GM12865 (cell line): ENCODE data around the gene CEP70.

ENCODE experiments used
- DNase-seq: peaks from one replicate; pipeline ENCODE4 v3.0.0; 2010; ENCODE audit warnings: low read depth
- H3K4me3 ChIP-seq: 2 replicates; pipeline ENCODE4 v1.5.1; 2011; ENCODE audit warnings: mild to moderate bottlenecking, low read depth, low read length, control low read depth
- TF ChIP-seq, protein P1 (sequence below): IDR thresholded peaks from 2 replicates; pipeline ENCODE4 v1.5.1; 2011; ENCODE audit warnings: low read length, control low read depth, low read depth, inconsistent platforms; ENCODE audit not compliant: insufficient read depth; ENCODE audit errors: missing control alignments

CEP70 gene

DNA sequence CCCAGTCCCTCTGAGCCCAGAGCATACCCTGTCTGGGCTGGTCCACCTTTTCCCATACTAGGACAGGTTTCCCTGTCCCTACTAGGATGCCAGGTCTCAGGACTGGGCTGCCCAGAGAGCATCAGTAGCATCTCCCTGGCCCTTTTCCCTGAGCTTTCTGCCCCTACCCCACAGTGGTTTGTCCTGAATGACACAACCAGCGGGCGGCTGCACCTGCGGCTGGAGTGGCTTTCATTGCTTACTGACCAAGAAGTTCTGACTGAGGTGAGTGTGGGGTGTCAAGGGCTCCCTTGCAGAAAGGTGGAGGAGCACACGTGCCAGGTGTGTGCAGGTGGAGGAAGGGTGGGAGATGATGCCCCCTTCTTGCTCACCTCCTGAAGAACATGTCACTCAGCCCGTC is 126.1 kb downstream of the CEP70 start:
- no peak for DNase-seq
- no peak overlapping the region for H3K4me3 ChIP-seq
- TF ChIP-seq, protein P1, sequence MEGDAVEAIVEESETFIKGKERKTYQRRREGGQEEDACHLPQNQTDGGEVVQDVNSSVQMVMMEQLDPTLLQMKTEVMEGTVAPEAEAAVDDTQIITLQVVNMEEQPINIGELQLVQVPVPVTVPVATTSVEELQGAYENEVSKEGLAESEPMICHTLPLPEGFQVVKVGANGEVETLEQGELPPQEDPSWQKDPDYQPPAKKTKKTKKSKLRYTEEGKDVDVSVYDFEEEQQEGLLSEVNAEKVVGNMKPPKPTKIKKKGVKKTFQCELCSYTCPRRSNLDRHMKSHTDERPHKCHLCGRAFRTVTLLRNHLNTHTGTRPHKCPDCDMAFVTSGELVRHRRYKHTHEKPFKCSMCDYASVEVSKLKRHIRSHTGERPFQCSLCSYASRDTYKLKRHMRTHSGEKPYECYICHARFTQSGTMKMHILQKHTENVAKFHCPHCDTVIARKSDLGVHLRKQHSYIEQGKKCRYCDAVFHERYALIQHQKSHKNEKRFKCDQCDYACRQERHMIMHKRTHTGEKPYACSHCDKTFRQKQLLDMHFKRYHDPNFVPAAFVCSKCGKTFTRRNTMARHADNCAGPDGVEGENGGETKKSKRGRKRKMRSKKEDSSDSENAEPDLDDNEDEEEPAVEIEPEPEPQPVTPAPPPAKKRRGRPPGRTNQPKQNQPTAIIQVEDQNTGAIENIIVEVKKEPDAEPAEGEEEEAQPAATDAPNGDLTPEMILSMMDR: no peak

DNA sequence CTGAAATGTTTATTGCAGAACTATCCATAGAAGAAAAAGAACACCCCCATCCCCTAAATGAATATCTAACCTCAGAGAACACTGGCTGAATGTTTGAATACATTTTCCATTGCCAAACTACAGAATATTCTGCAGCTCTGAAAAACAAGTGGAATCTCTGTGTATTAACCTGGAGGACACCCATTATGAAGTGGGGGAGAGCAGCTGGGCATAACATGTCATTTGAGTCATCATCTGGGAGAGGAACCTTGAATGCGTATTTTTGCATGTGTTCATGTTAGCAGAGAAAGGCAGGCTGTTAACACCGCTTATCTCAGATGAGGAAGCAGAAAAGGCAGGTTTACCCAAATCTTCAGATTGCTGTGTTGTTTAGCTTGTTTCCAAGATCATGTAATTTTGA is 128.1 kb downstream of the CEP70 start:
- DNase-seq: no peak
- H3K4me3 ChIP-seq: no peak overlapping the region
- TF ChIP-seq, protein P1: no peak

DNA sequence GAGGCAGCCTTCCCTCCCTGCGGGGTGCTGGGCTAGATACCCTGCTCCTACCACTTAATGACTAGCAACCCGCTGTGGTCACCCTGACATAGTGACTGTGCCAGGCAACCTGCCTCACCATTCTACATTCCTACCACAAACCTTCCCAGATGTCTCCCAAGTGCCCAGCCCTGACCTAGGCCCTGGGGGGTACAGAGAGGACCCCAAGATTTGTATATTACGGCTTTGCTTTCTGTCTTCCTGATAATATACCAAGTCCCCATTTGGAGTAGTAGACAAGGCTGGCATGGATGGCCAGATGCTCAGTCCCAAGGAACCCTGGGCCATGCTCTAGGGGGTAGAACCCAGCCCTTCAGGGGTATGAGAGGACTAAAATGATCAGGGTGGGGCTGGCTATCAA is 128.6 kb downstream of the CEP70 start:
- TF ChIP-seq, protein P1: no peak
- no peak overlapping the region for H3K4me3 ChIP-seq
- DNase-seq: no peak

DNA sequence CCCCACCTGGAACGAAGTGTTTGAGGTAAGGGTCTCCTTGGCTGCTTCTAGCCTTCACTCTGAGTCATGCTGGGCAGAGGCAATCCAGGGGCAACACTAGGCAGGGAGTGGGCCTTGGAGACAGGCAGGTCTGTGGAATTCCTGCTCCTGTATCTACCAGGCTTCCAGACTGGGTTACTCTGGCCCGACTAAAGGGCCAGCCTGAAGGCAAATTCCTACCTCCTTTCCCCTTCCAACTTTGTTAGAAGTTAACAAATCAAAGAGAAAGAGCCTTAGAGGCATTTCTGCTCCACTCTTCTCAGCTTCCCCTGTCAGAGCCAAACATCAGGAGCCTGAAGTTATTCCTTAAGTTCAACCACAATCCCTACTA is 129.6 kb downstream of the CEP70 start:
- H3K4me3 ChIP-seq: no peak overlapping the region
- DNase-seq: no peak
- TF ChIP-seq, protein P1: no peak

DNA sequence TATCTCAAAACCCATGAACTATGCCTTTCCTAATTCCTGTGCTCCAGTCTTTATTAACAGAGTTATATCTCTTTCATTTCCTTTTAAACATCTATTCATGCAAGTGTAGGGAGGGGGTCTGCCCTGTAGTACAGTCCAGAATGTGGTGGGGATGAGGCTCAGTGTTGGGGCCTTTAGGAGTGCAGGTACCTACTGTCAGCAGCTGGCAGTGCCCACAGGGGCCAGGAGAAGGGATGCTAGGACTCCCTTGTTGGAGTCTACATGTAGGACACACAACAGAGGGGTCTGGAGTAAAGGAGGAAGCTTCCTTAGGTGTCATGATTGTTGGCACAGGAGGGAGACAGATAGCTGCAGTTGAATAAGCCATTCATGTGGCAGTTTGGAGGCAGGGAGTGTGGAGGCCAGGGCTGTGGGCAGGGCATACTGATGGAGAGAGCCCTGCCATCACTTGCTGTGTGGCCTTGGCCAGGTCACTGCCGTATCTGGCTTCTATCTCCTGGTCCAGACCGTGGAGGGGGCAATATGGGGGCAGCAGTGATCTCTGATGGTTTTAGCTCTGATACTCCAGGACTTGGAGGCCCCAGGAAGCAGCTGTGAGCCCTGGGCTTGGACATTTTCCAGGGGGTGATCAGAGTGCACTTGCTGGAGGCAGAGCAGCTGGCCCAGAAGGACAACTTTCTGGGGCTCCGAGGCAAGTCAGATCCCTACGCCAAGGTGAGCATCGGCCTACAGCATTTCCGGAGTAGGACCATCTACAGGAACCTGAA is 130.2 kb downstream of the CEP70 start:
- TF ChIP-seq, protein P1: no peak
- no peak for DNase-seq
- H3K4me3 ChIP-seq: no peak overlapping the region

DNA sequence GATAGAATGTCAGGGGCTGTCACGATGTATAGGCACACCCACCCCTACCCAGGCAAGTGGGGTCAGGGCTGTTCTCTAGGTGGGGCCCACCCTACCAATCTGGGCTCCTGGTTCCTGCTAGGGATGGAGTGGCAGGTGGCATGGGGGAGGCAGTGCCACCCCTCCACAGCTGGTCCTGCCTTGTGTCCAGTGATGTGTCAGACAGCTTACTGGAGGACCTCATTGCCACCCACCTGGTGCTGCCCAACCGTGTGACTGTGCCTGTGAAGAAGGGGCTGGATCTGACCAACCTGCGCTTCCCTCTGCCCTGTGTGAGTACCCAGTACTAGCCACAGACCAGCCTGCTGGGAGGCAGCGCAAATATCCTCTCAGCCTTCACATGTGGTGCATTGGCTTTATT is 132.2 kb downstream of the CEP70 start:
- TF ChIP-seq, protein P1: no peak
- no peak for DNase-seq
- no peak overlapping the region for H3K4me3 ChIP-seq

DNA sequence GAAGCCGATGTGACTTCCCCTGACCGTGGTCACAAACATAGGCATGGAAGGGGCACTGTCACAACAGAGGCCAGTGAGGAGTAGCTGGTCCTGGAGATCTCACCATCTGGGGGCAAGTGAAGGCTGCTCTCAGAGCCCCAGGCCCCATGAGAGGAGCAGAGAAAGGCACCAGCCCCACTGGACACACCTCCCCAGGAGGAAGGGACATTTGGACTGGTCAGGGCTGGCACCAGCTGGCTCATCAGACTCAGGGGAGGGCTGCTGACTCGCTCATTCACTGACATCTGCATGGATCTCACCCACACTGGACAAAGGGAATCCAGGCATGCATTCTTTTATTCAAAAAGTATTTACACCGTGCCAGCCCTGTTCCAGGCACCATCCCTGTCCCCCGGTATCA is 132.8 kb downstream of the CEP70 start:
- no peak overlapping the region for H3K4me3 ChIP-seq
- TF ChIP-seq, protein P1: no peak
- DNase-seq: no peak
